GM10266 (cell line): Measurements from ENCODE around the gene FBLIM1.
A peak's percentile ranks its signal among the peaks of the same experiment; 100 is the strongest.

ENCODE experiments used
- DNase-seq: peaks from one replicate; pipeline ENCODE4 v3.0.0; 2012; ENCODE audit errors: extremely low spot score
- CTCF ChIP-seq: IDR thresholded peaks from 2 replicates; pipeline ENCODE4 v1.5.1; 2012; ENCODE audit warnings: mild to moderate bottlenecking, low read depth; ENCODE audit not compliant: control insufficient read depth, insufficient read depth; ENCODE audit errors: missing control alignments

Gene FBLIM1

GRCh38 chr1:15835205-15835740 is 76.7 kb downstream of the FBLIM1 start:
- TF ChIP-seq CTCF: no peak
- no peak for DNase-seq

GRCh38 chr1:15835741-15836510 is 77.3 kb downstream of the FBLIM1 start:
- DNase-seq: peak; percentile 94
- no peak for TF ChIP-seq CTCF
